H1 (cell line): ENCODE measurements around the gene NELFB. TPM values are rescaled to one million over a fixed set of nuclear protein-coding genes. Genes with fewer than 3 reads are reported as not detected.

ENCODE experiments used
- ATF3 ChIP-seq: IDR thresholded peaks from 2 replicates; pipeline ENCODE4 v1.6.1; 2011; ENCODE audit warnings: low read depth, mild to moderate bottlenecking, low read length; ENCODE audit not compliant: insufficient read depth
- CHD7 ChIP-seq: fragments of 300-600 bp; sonication (generic); IDR thresholded peaks from 2 replicates; pipeline ENCODE4 v1.7.1; 2012; ENCODE audit warnings: low read length, moderate library complexity, mild to moderate bottlenecking, inconsistent platforms; ENCODE audit not compliant: insufficient replicate concordance
- CTCF ChIP-seq, 3 experiments: IDR thresholded peaks; 1 replicate in 2 of 3; 2 replicates in 1 of 3; pipeline versions ENCODE4 v1.5.1 to v1.6.1; 2011; ENCODE audit warnings: low read length in 3 of 3, mild to moderate bottlenecking in 3 of 3, inconsistent platforms in 2 of 3, low read depth in 1 of 3, moderate library complexity in 1 of 3; ENCODE audit not compliant: insufficient read depth in 1 of 3; ENCODE audit errors: control extremely low read depth in 1 of 3
- EP300 ChIP-seq, 2 experiments: IDR thresholded peaks; 1 replicate in 1 of 2; 2 replicates in 1 of 2; pipeline ENCODE4 v1.6.1; 2011 to 2012; ENCODE audit warnings: low read depth in 2 of 2, low read length in 2 of 2, mild to moderate bottlenecking in 2 of 2, borderline replicate concordance in 1 of 2, inconsistent platforms in 1 of 2, moderate library complexity in 1 of 2
- RNF2 ChIP-seq: fragments of 200-900, 300-1000 bp; sonication (generic); IDR thresholded peaks from 2 replicates; pipeline ENCODE4 v1.7.1; 2016; ENCODE audit warnings: borderline replicate concordance, low read depth, mild to moderate bottlenecking, antibody characterized with exemption, low read length; ENCODE audit not compliant: poor library complexity, severe bottlenecking; ENCODE audit errors: missing control alignments
- SUZ12 ChIP-seq: fragments of 200-600 bp; sonication (generic); IDR thresholded peaks from 2 replicates; pipeline ENCODE4 v1.6.1; 2012; ENCODE audit warnings: mild to moderate bottlenecking, inconsistent platforms, low read length, moderate library complexity, mixed read lengths
- TAF7 ChIP-seq: optimal IDR thresholded peaks from 2 replicates; pipeline ENCODE3; 2011; ENCODE audit warnings: low read depth, mild to moderate bottlenecking, inconsistent platforms, low read length, moderate library complexity, borderline replicate concordance
- polyA plus RNA-seq, 7 experiments: library from polyadenylated mRNA; depleted of rRNA in 3 of 7; stranded (reverse) in 5 of 7; unstranded in 2 of 7; fragments of >200 nt in 5 of 7; fragments of 200-250 nt in 2 of 7; gene quantifications; 1 replicate in 5 of 7; 2 replicates in 1 of 7; 4 replicates in 1 of 7; pipeline versions ENCODE4 v1.2.1 to v1.2.3, GENCODE V29; 2011 to 2013; ENCODE audit warnings: missing spikeins in 2 of 7, mixed read lengths in 2 of 7
- total RNA-seq: library from RNA; stranded (reverse); fragmentation: NEBNext Ultra II Directional; extraction: Animal tissue kit (Norgen Biotek cat#: 25700); gene quantifications from 2 replicates; pipeline ENCODE4 v1.2.1, GENCODE V29; 2021

NELFB gene
- total and polyA plus RNA-seq, 2 of the 8 experiments (the other 6 are each of a cell fraction or from before 2014, with no cell fraction given): 57.6 to 78.0 TPM

- no peak for TF ChIP-seq CHD7
- no peak for TF ChIP-seq CTCF (IDR thresholded peaks at IDR 0.05; ENCODE audit: control extremely low read depth in 1 of 3, insufficient read depth in 1 of 3, low read depth in 1 of 3, low read length in 3 of 3)
- no peak for TF ChIP-seq EP300 (IDR thresholded peaks at IDR 0.05; ENCODE audit: borderline replicate concordance in 1 of 2, low read depth in 2 of 2, low read length in 2 of 2)
- TF ChIP-seq ATF3: no peak
- no peak for TF ChIP-seq SUZ12
- TF ChIP-seq TAF7: no peak
- TF ChIP-seq RNF2: no peak
These were observed 12.8 kb downstream of the NELFB start (continued) for GRCh38 chr9:137267933-137268355.
